WTC11 (cell line): Measurements from ENCODE around the gene ADPGK. TPM values are rescaled to one million over a fixed set of nuclear protein-coding genes. Genes with fewer than 3 reads are reported as not detected.

Source experiments
- ATAC-seq: fragments of 200-7000 bp; cut with Tn5 transposase; 2 replicates; pipeline ENCODE4 v1.10.0; 2021; ENCODE audit warnings: mild to moderate bottlenecking, moderate library complexity
- CTCF ChIA-PET: fragments of 300-600 bp; sonication (Branson Sonifier 250); formaldehyde crosslinking; loops from one replicate; lab custom pipeline; 2021; ENCODE audit warnings: antibody characterized with exemption; lab: Charles Lee
- POLR2A ChIA-PET: fragments of 350-600 bp; sonication (Branson Sonifier 250); formaldehyde crosslinking; loops from one replicate; lab custom pipeline; 2021; ENCODE audit warnings: antibody characterized with exemption; lab: Charles Lee
- DNase-seq: peaks from one replicate; pipeline ENCODE4 v3.0.0; 2021; ENCODE audit warnings: low spot score
- H3K27ac Mint-ChIP-seq: 2 replicates; pipeline ENCODE4 v1.8.0; 2021; ENCODE audit warnings: mixed read lengths
- H3K27me3 Mint-ChIP-seq: 2 replicates; pipeline ENCODE4 v1.8.0; 2021; ENCODE audit warnings: low read depth, mild to moderate bottlenecking, moderate library complexity, mixed read lengths
- H3K36me3 Mint-ChIP-seq: 2 replicates; pipeline ENCODE4 v1.8.0; 2021; ENCODE audit warnings: mixed read lengths
- H3K4me1 Mint-ChIP-seq: 2 replicates; pipeline ENCODE4 v1.8.0; 2022; ENCODE audit warnings: mixed read lengths
- H3K4me3 Mint-ChIP-seq: 2 replicates; pipeline ENCODE4 v1.8.0; 2021; ENCODE audit warnings: mild to moderate bottlenecking, moderate library complexity, mixed read lengths
- H3K9me3 Mint-ChIP-seq: 2 replicates; pipeline ENCODE4 v1.8.0; 2021; ENCODE audit warnings: mixed read lengths
- AR ChIP-seq: fragments of 250-450 bp; sonication (Bioruptor Pico); IDR thresholded peaks from 2 replicates; pipeline ENCODE4 v1.9.0; 2021; ENCODE audit warnings: mild to moderate bottlenecking
- ATF3 ChIP-seq: sonication (generic); formaldehyde crosslinking; conservative IDR thresholded peaks from 2 replicates; pipeline ENCODE4 v1.8.1; 2022; ENCODE audit warnings: mild to moderate bottlenecking, missing genetic modification reagents
- CREB1 ChIP-seq: sonication (generic); formaldehyde crosslinking; IDR thresholded peaks from 2 replicates; pipeline ENCODE4 v1.8.0; 2023; ENCODE audit warnings: mild to moderate bottlenecking, missing genetic modification reagents
- CREM ChIP-seq: sonication (generic); formaldehyde crosslinking; IDR thresholded peaks from 2 replicates; pipeline ENCODE4 v1.8.1; 2022; ENCODE audit warnings: mild to moderate bottlenecking, missing genetic modification reagents, moderate library complexity
- ERG ChIP-seq: fragments of 250-450 bp; sonication (Bioruptor Pico); IDR thresholded peaks from 2 replicates; pipeline ENCODE4 v1.8.0; 2021; ENCODE audit warnings: mild to moderate bottlenecking
- ETV6 ChIP-seq: sonication (generic); formaldehyde crosslinking; IDR thresholded peaks from 2 replicates; pipeline ENCODE4 v1.8.1; 2022; ENCODE audit warnings: mild to moderate bottlenecking, missing genetic modification reagents
- GABPB1 ChIP-seq: sonication (generic); formaldehyde crosslinking; IDR thresholded peaks from 2 replicates; pipeline ENCODE4 v1.8.1; 2023; ENCODE audit warnings: mild to moderate bottlenecking, missing genetic modification reagents
- PRDM15 ChIP-seq: sonication (generic); formaldehyde crosslinking; IDR thresholded peaks from 2 replicates; pipeline ENCODE4 v1.8.0; 2022; ENCODE audit warnings: missing genetic modification reagents
- PRRX2 ChIP-seq: fragments of 250-450 bp; sonication (Bioruptor Pico); IDR thresholded peaks from 2 replicates; pipeline ENCODE4 v1.8.0; 2021; ENCODE audit warnings: mild to moderate bottlenecking
- RELA ChIP-seq: sonication (generic); formaldehyde crosslinking; IDR thresholded peaks from 2 replicates; pipeline ENCODE4 v1.8.1; 2022; ENCODE audit warnings: missing genetic modification reagents, mild to moderate bottlenecking, borderline replicate concordance
- RORB ChIP-seq: fragments of 250-450 bp; sonication (Bioruptor Pico); IDR thresholded peaks from 2 replicates; pipeline ENCODE4 v1.9.0; 2021; ENCODE audit warnings: mild to moderate bottlenecking
- SMAD3 ChIP-seq: sonication (generic); formaldehyde crosslinking; IDR thresholded peaks from 2 replicates; pipeline ENCODE4 v1.8.0; 2022; ENCODE audit warnings: missing genetic modification reagents, mild to moderate bottlenecking, borderline replicate concordance
- TCF7 ChIP-seq: sonication (generic); formaldehyde crosslinking; IDR thresholded peaks from 2 replicates; pipeline ENCODE4 v1.8.0; 2022; ENCODE audit warnings: mild to moderate bottlenecking, low read depth, missing genetic modification reagents, moderate library complexity
- TEAD1 ChIP-seq: sonication (generic); formaldehyde crosslinking; IDR thresholded peaks from 2 replicates; pipeline ENCODE4 v1.8.0; 2022; ENCODE audit warnings: mild to moderate bottlenecking, missing genetic modification reagents
- USF2 ChIP-seq: sonication (generic); formaldehyde crosslinking; IDR thresholded peaks from 2 replicates; pipeline ENCODE4 v1.8.1; 2023; ENCODE audit warnings: mild to moderate bottlenecking, missing genetic modification reagents, moderate library complexity
- ZBTB21 ChIP-seq: sonication (generic); formaldehyde crosslinking; IDR thresholded peaks from 2 replicates; pipeline ENCODE4 v1.8.1; 2023; ENCODE audit warnings: mild to moderate bottlenecking, missing genetic modification reagents, borderline replicate concordance
- ZBTB43 ChIP-seq: sonication (generic); formaldehyde crosslinking; IDR thresholded peaks from 2 replicates; pipeline ENCODE4 v1.8.1; 2023; ENCODE audit warnings: mild to moderate bottlenecking, missing genetic modification reagents
- ZNF317 ChIP-seq: sonication (generic); formaldehyde crosslinking; IDR thresholded peaks from 2 replicates; pipeline ENCODE4 v1.8.1; 2023; ENCODE audit warnings: low read depth, mild to moderate bottlenecking, moderate library complexity, missing genetic modification reagents, borderline replicate concordance
- ZNF671 ChIP-seq: fragments of 250-450 bp; sonication (Bioruptor Pico); IDR thresholded peaks from 2 replicates; pipeline ENCODE4 v1.8.0; 2021; ENCODE audit warnings: mild to moderate bottlenecking
- total RNA-seq: library from RNA; stranded (reverse); gene quantifications from 3 replicates; pipeline ENCODE4 v1.2.3, GENCODE V29; 2021
- TF ChIP-seq, protein P1 (sequence below): fragments of 250-450 bp; sonication (Bioruptor Pico); IDR thresholded peaks from 2 replicates; pipeline ENCODE4 v1.9.0; 2021; ENCODE audit warnings: mild to moderate bottlenecking

ADPGK gene
- total RNA-seq, 1 experiment from 2014 or later = 37.9 TPM

DNA sequence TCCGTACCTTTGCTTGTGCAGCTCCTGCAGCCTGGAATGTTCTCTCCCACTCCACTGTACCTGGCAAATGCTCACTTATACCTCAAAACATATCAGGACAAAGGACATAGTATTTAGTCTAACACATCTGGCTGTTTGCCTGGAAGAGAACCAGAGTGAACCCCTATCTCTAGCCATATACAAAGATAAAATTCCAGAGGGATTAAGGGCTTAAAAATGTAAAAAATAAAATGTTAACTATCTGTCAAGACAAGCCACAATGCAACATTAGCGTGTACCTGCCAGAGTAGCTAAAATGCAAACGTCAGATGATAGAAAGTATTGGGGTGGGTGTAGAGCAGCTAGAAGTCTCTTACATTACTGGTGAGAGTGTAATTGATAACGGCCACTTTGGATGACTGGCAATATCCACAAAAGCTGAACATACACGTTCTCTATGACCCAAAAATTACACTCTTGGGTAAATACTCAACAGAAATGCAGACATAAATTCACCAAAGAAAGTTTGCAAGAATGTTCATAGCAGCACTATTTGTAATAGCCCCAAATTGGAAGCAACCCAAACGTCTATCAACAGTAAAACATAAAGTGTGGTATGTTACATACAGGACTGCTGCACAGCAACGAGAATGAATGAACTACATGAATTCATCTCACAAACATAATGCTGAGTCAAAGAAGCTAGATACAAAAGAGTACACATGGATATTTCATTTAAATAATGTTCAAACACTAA is 18.2 kb upstream of the ADPGK start:
- CTCF ChIA-PET = no interaction called here
- TF ChIP-seq SMAD3 (no peak), TEAD1 (CRISPR knock-in tag) (no peak), ZNF317 (no peak), CREB1 (CRISPR knock-in tag) (no peak), RELA (CRISPR knock-in tag) (no peak), GABPB1 (CRISPR knock-in tag) (no peak), CREM (CRISPR knock-in tag) (no peak), ZBTB43 (CRISPR knock-in tag) (no peak), ZNF671 (CRISPR knock-in tag) (no peak), PRRX2 (CRISPR knock-in tag) (no peak), PRDM15 (CRISPR knock-in tag) (no peak), ERG (CRISPR knock-in tag) (no peak), ATF3 (CRISPR knock-in tag) (no peak), ZBTB21 (CRISPR knock-in tag) (no peak), AR (no peak)
- DNase-seq = no peak

GRCh38 chr15:72800833-72801481 is 17.4 kb upstream of the ADPGK start:
- TF ChIP-seq ETV6 (CRISPR knock-in tag) = no peak
- no peak for TF ChIP-seq USF2 (CRISPR knock-in tag)
- TF ChIP-seq TCF7 = no peak
- no peak for TF ChIP-seq ZNF317
- TF ChIP-seq, protein P1, sequence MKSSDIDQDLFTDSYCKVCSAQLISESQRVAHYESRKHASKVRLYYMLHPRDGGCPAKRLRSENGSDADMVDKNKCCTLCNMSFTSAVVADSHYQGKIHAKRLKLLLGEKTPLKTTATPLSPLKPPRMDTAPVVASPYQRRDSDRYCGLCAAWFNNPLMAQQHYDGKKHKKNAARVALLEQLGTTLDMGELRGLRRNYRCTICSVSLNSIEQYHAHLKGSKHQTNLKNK = no peak
- no peak for TF ChIP-seq RORB (CRISPR knock-in tag)
- H3K27me3 Mint-ChIP-seq = peaks cover 9% of the 10 kb centered on the region
- H3K4me3 Mint-ChIP-seq = no peak overlapping the region
- H3K27ac Mint-ChIP-seq = no peak overlapping the region
- no peaks in the 10 kb centered on the region for H3K36me3 Mint-ChIP-seq
- no peaks in the 10 kb centered on the region for H3K9me3 Mint-ChIP-seq
- ChIA-PET POLR2A (no interaction called here), CTCF (no interaction called here)
- DNase-seq (no peak), ATAC-seq (no peak)
- peaks cover 7% of the 10 kb centered on the region for H3K4me1 Mint-ChIP-seq

More for the DNA sequence above, 18.2 kb upstream of the ADPGK start:
- H3K4me3 Mint-ChIP-seq = no peak overlapping the region
- H3K36me3 Mint-ChIP-seq = no peaks in the 10 kb centered on the region
- H3K27me3 Mint-ChIP-seq = peaks cover 2% of the 10 kb centered on the region; the same call in 1 of the 2 replicates
- no peaks in the 10 kb centered on the region for H3K9me3 Mint-ChIP-seq
- POLR2A ChIA-PET = no interaction called here
- H3K4me1 Mint-ChIP-seq = peaks cover 5% of the 10 kb centered on the region
- H3K27ac Mint-ChIP-seq = no peak overlapping the region
- ATAC-seq = no peak
